H9 (cell line): ENCODE data around the gene ZNF214. TPM values are rescaled to one million over a fixed set of nuclear protein-coding genes. Genes with fewer than 3 reads are reported as not detected.

ENCODE experiments used
- DNase-seq: peaks from one replicate; pipeline ENCODE4 v3.0.0-alpha.2; 2017
- H2AFZ ChIP-seq: one replicate; pipeline ENCODE4 v1.6.1; 2013; ENCODE audit warnings: mild to moderate bottlenecking, low read length, control low read depth, moderate library complexity
- H2AK5ac ChIP-seq: 2 replicates; pipeline ENCODE4 v1.6.1; 2013; ENCODE audit warnings: low read length, control low read depth, mixed read lengths; ENCODE audit not compliant: insufficient read length
- H2BK120ac ChIP-seq: one replicate; pipeline ENCODE4 v1.6.1; 2013; ENCODE audit warnings: low read depth, mild to moderate bottlenecking, low read length, control low read depth, inconsistent platforms; ENCODE audit not compliant: poor library complexity, severe bottlenecking
- H2BK12ac ChIP-seq: 2 replicates; pipeline ENCODE4 v1.6.1; 2013; ENCODE audit warnings: low read length, control low read depth, mixed read lengths, low read depth; ENCODE audit not compliant: insufficient read length
- H2BK15ac ChIP-seq: 2 replicates; pipeline ENCODE4 v1.6.1; 2013; ENCODE audit warnings: low read depth, low read length, control low read depth
- H2BK20ac ChIP-seq: one replicate; pipeline ENCODE4 v1.6.1; 2013; ENCODE audit warnings: low read depth, mild to moderate bottlenecking, low read length, control low read depth, inconsistent platforms; ENCODE audit not compliant: poor library complexity, severe bottlenecking
- H2BK5ac ChIP-seq: 2 replicates; pipeline ENCODE4 v1.6.1; 2013; ENCODE audit warnings: low read length, control low read depth, mixed read lengths; ENCODE audit not compliant: insufficient read length
- H3K14ac ChIP-seq: 2 replicates; pipeline ENCODE4 v1.6.1; 2013; ENCODE audit warnings: low read length, control low read depth; ENCODE audit not compliant: insufficient read depth
- H3K18ac ChIP-seq: 2 replicates; pipeline ENCODE4 v1.6.1; 2013; ENCODE audit warnings: low read depth, mild to moderate bottlenecking, mixed read lengths, low read length, control low read depth; ENCODE audit not compliant: insufficient read length
- H3K23ac ChIP-seq: 2 replicates; pipeline ENCODE4 v1.6.1; 2013; ENCODE audit warnings: low read length, control low read depth, mixed read lengths, low read depth; ENCODE audit not compliant: insufficient read length
- H3K23me2 ChIP-seq: 2 replicates; pipeline ENCODE4 v1.6.1; 2013; ENCODE audit warnings: low read depth, mild to moderate bottlenecking, mixed read lengths, low read length, control low read depth; ENCODE audit not compliant: insufficient read length, poor library complexity, severe bottlenecking
- H3K27ac ChIP-seq: 2 replicates; pipeline ENCODE4 v1.5.1; 2013; ENCODE audit warnings: low read length, control low read depth, mixed read lengths, low read depth; ENCODE audit not compliant: insufficient read length
- H3K27me3 ChIP-seq: 2 replicates; pipeline ENCODE4 v1.6.1; 2013; ENCODE audit warnings: low read length, control low read depth, inconsistent platforms; ENCODE audit not compliant: insufficient read depth
- H3K4ac ChIP-seq: 2 replicates; pipeline ENCODE4 v1.6.1; 2013; ENCODE audit warnings: low read depth, mild to moderate bottlenecking, control low read depth, inconsistent platforms, low read length, moderate library complexity
- H3K4me1 ChIP-seq: 2 replicates; pipeline ENCODE4 v1.6.1; 2013; ENCODE audit warnings: low read length, control low read depth, inconsistent platforms; ENCODE audit not compliant: insufficient read depth
- H3K4me2 ChIP-seq: 2 replicates; pipeline ENCODE4 v1.6.1; 2013; ENCODE audit warnings: low read length, control low read depth, mixed read lengths; ENCODE audit not compliant: insufficient read length, insufficient read depth
- H3K56ac ChIP-seq: 2 replicates; pipeline ENCODE4 v1.6.1; 2013; ENCODE audit warnings: low read depth, mild to moderate bottlenecking, mixed read lengths, low read length, control low read depth; ENCODE audit not compliant: insufficient read length
- H3K79me1 ChIP-seq: 2 replicates; pipeline ENCODE4 v1.6.1; 2013; ENCODE audit warnings: low read depth, mild to moderate bottlenecking, moderate library complexity, low read length, control low read depth, inconsistent platforms; ENCODE audit not compliant: insufficient read depth, poor library complexity, severe bottlenecking
- H3K79me2 ChIP-seq: 2 replicates; pipeline ENCODE4 v1.6.1; 2013; ENCODE audit warnings: low read length, control low read depth, inconsistent platforms; ENCODE audit not compliant: insufficient read depth
- H3K9ac ChIP-seq: 2 replicates; pipeline ENCODE4 v1.6.1; 2013; ENCODE audit warnings: low read length, control low read depth, mixed read lengths; ENCODE audit not compliant: insufficient read length; ENCODE audit errors: extremely low read depth
- H3K9me3 ChIP-seq: one replicate; pipeline ENCODE4 v1.6.1; 2013; ENCODE audit warnings: low read depth, low read length, inconsistent platforms; ENCODE audit not compliant: control insufficient read depth
- H3T11ph ChIP-seq: one replicate; pipeline ENCODE4 v1.6.1; 2013; ENCODE audit warnings: mild to moderate bottlenecking, low read length, control low read depth, inconsistent platforms
- H4K20me1 ChIP-seq: one replicate; pipeline ENCODE4 v1.6.1; 2013; ENCODE audit not compliant: control insufficient read depth, insufficient read length, insufficient read depth
- H4K5ac ChIP-seq: 2 replicates; pipeline ENCODE4 v1.6.1; 2013; ENCODE audit warnings: low read depth, mild to moderate bottlenecking, mixed read lengths, low read length, control low read depth; ENCODE audit not compliant: insufficient read length
- H4K8ac ChIP-seq: replicated peaks from 2 replicates; pipeline ENCODE4 v1.6.1; 2013; ENCODE audit warnings: low read length, control low read depth, mixed read lengths, low read depth; ENCODE audit not compliant: insufficient read length
- H4K91ac ChIP-seq: 2 replicates; pipeline ENCODE4 v1.6.1; 2013; ENCODE audit warnings: low read depth, mild to moderate bottlenecking, moderate library complexity, mixed read lengths, low read length, control low read depth; ENCODE audit not compliant: insufficient read length
- H3K27ac Mint-ChIP-seq, 3 experiments: 2 replicates in 2 of 3; 3 replicates in 1 of 3; pipeline ENCODE4 v1.8.0; 2020 to 2021; ENCODE audit warnings: mixed read lengths in 3 of 3, mild to moderate bottlenecking in 1 of 3, moderate library complexity in 1 of 3
- H3K27me3 Mint-ChIP-seq: 2 replicates; pipeline ENCODE4 v1.8.0; 2021; ENCODE audit warnings: low read depth, mild to moderate bottlenecking, moderate library complexity, mixed read lengths
- H3K36me3 Mint-ChIP-seq, 3 experiments: 2 replicates in 2 of 3; 3 replicates in 1 of 3; pipeline ENCODE4 v1.8.0; 2020 to 2021; ENCODE audit warnings: low read depth in 3 of 3, mixed read lengths in 3 of 3; ENCODE audit not compliant: insufficient read depth in 1 of 3
- H3K4me1 Mint-ChIP-seq, 2 experiments: 2 replicates each; pipeline ENCODE4 v1.8.0; 2020; ENCODE audit warnings: mixed read lengths in 2 of 2
- H3K4me3 Mint-ChIP-seq, 2 experiments: 2 replicates in 1 of 2; 3 replicates in 1 of 2; pipeline ENCODE4 v1.8.0; 2020 to 2021; ENCODE audit warnings: mild to moderate bottlenecking in 2 of 2, mixed read lengths in 2 of 2, moderate library complexity in 1 of 2
- H3K9me3 Mint-ChIP-seq, 2 experiments: 2 replicates in 1 of 2; 3 replicates in 1 of 2; pipeline ENCODE4 v1.8.0; 2020; ENCODE audit warnings: mild to moderate bottlenecking in 2 of 2, mixed read lengths in 2 of 2, moderate library complexity in 1 of 2
- CTCF ChIP-seq: fragments of 200-600 bp; sonication (generic); conservative IDR thresholded peaks from 3 replicates; pipeline ENCODE4 v1.8.0; 2021; ENCODE audit warnings: antibody characterized with exemption, mild to moderate bottlenecking
- WGBS: extraction: QIAGEN DNeasy Blood & Tissue Kit; methylation state at CpG from one replicate; pipeline ENCODE4 v1.1.7; 2013; ENCODE audit warnings: missing lambda C conversion rate, low lambda C conversion rate, mixed read lengths; ENCODE audit not compliant: insufficient read length; ENCODE audit errors: extremely low coverage; 5-methylcytosine and 5-hydroxymethylcytosine counted together
- total RNA-seq: library from RNA; stranded (reverse); gene quantifications from 2 replicates; pipeline ENCODE4 v1.2.1, GENCODE V29; 2021

Gene ZNF214
- total RNA-seq, 1 experiment from 2014 or later = 4.0 TPM

- no peak overlapping the region for H3K18ac ChIP-seq
Measured at GRCh38 chr11:7028141-7028540, 8.0 kb upstream of the ZNF214 start.

More at GRCh38 chr11:7028141-7028540, 8.0 kb upstream of the ZNF214 start:
- Histone ChIP-seq H4K5ac (no peak overlapping the region), H2BK15ac (no peak overlapping the region), H3K9me3 (no peaks in the 10 kb centered on the region), H3K79me1 (no peaks in the 10 kb centered on the region), H3K23me2 (no peaks in the 10 kb centered on the region), H2AFZ (no peak overlapping the region), H2BK120ac (no peak overlapping the region), H3K4me1 (no peaks in the 10 kb centered on the region), H3K9ac (no peak overlapping the region), H4K20me1 (no peaks in the 10 kb centered on the region), H3K79me2 (no peaks in the 10 kb centered on the region), H3K27me3 (no peaks in the 10 kb centered on the region), H2AK5ac (no peak overlapping the region), H3K23ac (no peak overlapping the region), H4K8ac (no peak overlapping the region), H3T11ph (no peak overlapping the region), H2BK5ac (no peak overlapping the region), H3K4me2 (no peak overlapping the region), H3K4ac (no peak overlapping the region), H2BK20ac (no peak overlapping the region), H2BK12ac (no peak overlapping the region), H4K91ac (no peak overlapping the region), H3K56ac (no peak overlapping the region), H3K27ac (no peak overlapping the region), H3K14ac (no peak overlapping the region)
- Mint-ChIP-seq H3K9me3 (peaks cover 0 to 3% of the 10 kb centered on the region in 2 experiments; a peak in 2 of 5 replicates), H3K36me3 (no peaks in the 10 kb centered on the region), H3K4me3 (no peak overlapping the region), H3K27me3 (peaks cover 12% of the 10 kb centered on the region), H3K4me1 (no peaks in the 10 kb centered on the region), H3K27ac (no peak overlapping the region)
- no CpG with 5 or more reads among the region's 3 CpGs for WGBS
- TF ChIP-seq CTCF = no peak
- no peak for DNase-seq
